Gastrocnemius medialis (tissue), 4 donors: ENCODE measurements around the gene NRCAM.

ENCODE experiments used
- POLR2A ChIP-seq, 2 donors: fragments of 450-650 bp; IDR thresholded peaks; one replicate each; pipeline ENCODE4 v1.6.1; 2017; ENCODE audit warnings: antibody characterized with exemption in 2 of 2, mild to moderate bottlenecking in 2 of 2, moderate library complexity in 2 of 2
- TF ChIP-seq, protein P1 (sequence below), 5 experiments: fragments of 450-650 bp in 3 of 5; fragments of 200-600 bp in 2 of 5; sonication (generic) in 2 of 5; IDR thresholded peaks in 4 of 5; conservative IDR thresholded peaks in 1 of 5; 1 replicate in 4 of 5; 2 replicates in 1 of 5; pipeline ENCODE4 v1.5.1; 2016 to 2019; ENCODE audit warnings: antibody characterized with exemption in 5 of 5, mild to moderate bottlenecking in 3 of 5, moderate library complexity in 3 of 5

- TF ChIP-seq, protein P1, sequence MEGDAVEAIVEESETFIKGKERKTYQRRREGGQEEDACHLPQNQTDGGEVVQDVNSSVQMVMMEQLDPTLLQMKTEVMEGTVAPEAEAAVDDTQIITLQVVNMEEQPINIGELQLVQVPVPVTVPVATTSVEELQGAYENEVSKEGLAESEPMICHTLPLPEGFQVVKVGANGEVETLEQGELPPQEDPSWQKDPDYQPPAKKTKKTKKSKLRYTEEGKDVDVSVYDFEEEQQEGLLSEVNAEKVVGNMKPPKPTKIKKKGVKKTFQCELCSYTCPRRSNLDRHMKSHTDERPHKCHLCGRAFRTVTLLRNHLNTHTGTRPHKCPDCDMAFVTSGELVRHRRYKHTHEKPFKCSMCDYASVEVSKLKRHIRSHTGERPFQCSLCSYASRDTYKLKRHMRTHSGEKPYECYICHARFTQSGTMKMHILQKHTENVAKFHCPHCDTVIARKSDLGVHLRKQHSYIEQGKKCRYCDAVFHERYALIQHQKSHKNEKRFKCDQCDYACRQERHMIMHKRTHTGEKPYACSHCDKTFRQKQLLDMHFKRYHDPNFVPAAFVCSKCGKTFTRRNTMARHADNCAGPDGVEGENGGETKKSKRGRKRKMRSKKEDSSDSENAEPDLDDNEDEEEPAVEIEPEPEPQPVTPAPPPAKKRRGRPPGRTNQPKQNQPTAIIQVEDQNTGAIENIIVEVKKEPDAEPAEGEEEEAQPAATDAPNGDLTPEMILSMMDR (IDR thresholded peaks at IDR 0.05 in 4 of 5, conservative IDR thresholded peaks at IDR 0.05 in 1 of 5): no peak
- no peak for TF ChIP-seq POLR2A (IDR thresholded peaks at IDR 0.05)
Measured at GRCh38 chr7:108178398-108178797, 277.8 kb downstream of the NRCAM start.
